Muscle layer of colon (tissue), 2 donors: ENCODE measurements around the gene AKT1.
"Not testable (repeated sequence)": the region's sequence is repeated elsewhere in the genome, so short reads cannot be mapped to it uniquely, and the experiment has no call there.

ENCODE experiments used
- H3K27ac ChIP-seq: one replicate; pipeline ENCODE4 v1.7.0; 2013; ENCODE audit warnings: low read depth, mild to moderate bottlenecking, low read length, moderate library complexity
- H3K27me3 ChIP-seq, 2 donors: one replicate each; pipeline ENCODE4 v1.7.0; 2013; ENCODE audit warnings: low read length in 2 of 2, mild to moderate bottlenecking in 2 of 2; ENCODE audit not compliant: insufficient read depth in 2 of 2, control insufficient read depth in 1 of 2
- H3K36me3 ChIP-seq: one replicate; pipeline ENCODE4 v1.7.0; 2013; ENCODE audit warnings: mild to moderate bottlenecking, low read length; ENCODE audit not compliant: insufficient read depth
- H3K4me1 ChIP-seq: one replicate; pipeline ENCODE4 v1.7.0; 2013; ENCODE audit warnings: mild to moderate bottlenecking, low read length; ENCODE audit not compliant: insufficient read depth
- H3K4me3 ChIP-seq, 2 donors: one replicate each; pipeline ENCODE4 v1.7.0; 2013; ENCODE audit warnings: low read length in 2 of 2, low read depth in 1 of 2, mild to moderate bottlenecking in 1 of 2, moderate library complexity in 1 of 2
- H3K9ac ChIP-seq: one replicate; pipeline ENCODE4 v1.7.0; 2013; ENCODE audit warnings: low read length
- H3K9me3 ChIP-seq: one replicate; pipeline ENCODE4 v1.7.0; 2013; ENCODE audit warnings: mild to moderate bottlenecking, low read length
- donor health status: abdominal sarcoma.
- donor health status: Adenocarcinoma of cecum.

AKT1 gene

GRCh38 chr14:104751539-104752422, 43.8 kb downstream of the AKT1 start:
- Histone ChIP-seq H3K27ac (peak overlapping the region; percentile 70), H3K4me1 (peaks cover 43% of the 10 kb centered on the region), H3K27me3 (no peaks in the 10 kb centered on the region), H3K9me3 (no peaks in the 10 kb centered on the region), H3K9ac (no peak overlapping the region), H3K4me3 (peak overlapping the region; percentile 44 to 63), H3K36me3 (peaks cover 16% of the 10 kb centered on the region)

GRCh38 chr14:104750753-104751057, 44.8 kb downstream of the AKT1 start:
- not testable (repeated sequence) for H3K27ac ChIP-seq, H3K27me3 ChIP-seq, H3K9ac ChIP-seq, H3K4me3 ChIP-seq, H3K36me3 ChIP-seq, H3K9me3 ChIP-seq
- H3K4me1 ChIP-seq = peaks cover 54% of the 10 kb centered on the region

GRCh38 chr14:104750056-104750752, 45.3 kb downstream of the AKT1 start:
- H3K27me3 ChIP-seq = no peaks in the 10 kb centered on the region
- H3K27ac ChIP-seq = no peak overlapping the region
- peaks cover 1% of the 10 kb centered on the region for H3K36me3 ChIP-seq
- H3K9ac ChIP-seq = no peak overlapping the region
- no peaks in the 10 kb centered on the region for H3K9me3 ChIP-seq
- H3K4me3 ChIP-seq = no peak overlapping the region
- H3K4me1 ChIP-seq = peaks cover 51% of the 10 kb centered on the region

GRCh38 chr14:104749111-104749649, 46.4 kb downstream of the AKT1 start:
- Histone ChIP-seq H3K9me3 (no peaks in the 10 kb centered on the region), H3K4me1 (peaks cover 41% of the 10 kb centered on the region), H3K36me3 (no peaks in the 10 kb centered on the region), H3K4me3 (no peak overlapping the region), H3K27me3 (no peaks in the 10 kb centered on the region), H3K9ac (no peak overlapping the region), H3K27ac (no peak overlapping the region)

GRCh38 chr14:104747876-104748275, 47.7 kb downstream of the AKT1 start:
- H3K4me1 ChIP-seq = peaks cover 35% of the 10 kb centered on the region
- no peak overlapping the region for H3K27ac ChIP-seq
- no peaks in the 10 kb centered on the region for H3K27me3 ChIP-seq

GRCh38 chr14:104746934-104747481, 48.5 kb downstream of the AKT1 start:
- Histone ChIP-seq H3K4me1 (peaks cover 32% of the 10 kb centered on the region), H3K9ac (no peak overlapping the region), H3K4me3 (no peak overlapping the region), H3K9me3 (no peaks in the 10 kb centered on the region), H3K27me3 (no peaks in the 10 kb centered on the region), H3K36me3 (no peaks in the 10 kb centered on the region), H3K27ac (no peak overlapping the region)

More at GRCh38 chr14:104747876-104748275, 47.7 kb downstream of the AKT1 start:
- Histone ChIP-seq H3K9ac (no peak overlapping the region), H3K4me3 (no peak overlapping the region), H3K9me3 (no peaks in the 10 kb centered on the region), H3K36me3 (no peaks in the 10 kb centered on the region)

GRCh38 chr14:104746071-104746545, 49.4 kb downstream of the AKT1 start:
- Histone ChIP-seq H3K9ac (no peak overlapping the region), H3K4me3 (no peak overlapping the region), H3K4me1 (peaks cover 31% of the 10 kb centered on the region), H3K27me3 (no peaks in the 10 kb centered on the region), H3K27ac (no peak overlapping the region), H3K9me3 (no peaks in the 10 kb centered on the region), H3K36me3 (no peaks in the 10 kb centered on the region)

- peaks cover 31% of the 10 kb centered on the region for H3K4me1 ChIP-seq
- no peaks in the 10 kb centered on the region for H3K27me3 ChIP-seq
- no peak overlapping the region for H3K9ac ChIP-seq
- H3K9me3 ChIP-seq = no peaks in the 10 kb centered on the region
- no peak overlapping the region for H3K4me3 ChIP-seq
- no peak overlapping the region for H3K27ac ChIP-seq
- H3K36me3 ChIP-seq = no peaks in the 10 kb centered on the region
These were observed 50.1 kb downstream of the AKT1 start for GRCh38 chr14:104745431-104745830.

- Histone ChIP-seq H3K4me3 (no peak overlapping the region), H3K36me3 (no peaks in the 10 kb centered on the region), H3K9ac (no peak overlapping the region), H3K4me1 (peaks cover 27% of the 10 kb centered on the region), H3K9me3 (no peaks in the 10 kb centered on the region), H3K27ac (no peak overlapping the region), H3K27me3 (no peaks in the 10 kb centered on the region)
These were observed 51.1 kb downstream of the AKT1 start for GRCh38 chr14:104744484-104744883.

- H3K27me3 ChIP-seq = no peaks in the 10 kb centered on the region
- H3K9ac ChIP-seq = no peak overlapping the region
- no peak overlapping the region for H3K27ac ChIP-seq
- no peak overlapping the region for H3K4me3 ChIP-seq
- H3K4me1 ChIP-seq = peaks cover 21% of the 10 kb centered on the region
- H3K9me3 ChIP-seq = no peaks in the 10 kb centered on the region
- H3K36me3 ChIP-seq = no peaks in the 10 kb centered on the region
These were observed 51.8 kb downstream of the AKT1 start for GRCh38 chr14:104743461-104744380.
